ENCODE measurements around the gene VSTM4.

VSTM4 gene

DNA sequence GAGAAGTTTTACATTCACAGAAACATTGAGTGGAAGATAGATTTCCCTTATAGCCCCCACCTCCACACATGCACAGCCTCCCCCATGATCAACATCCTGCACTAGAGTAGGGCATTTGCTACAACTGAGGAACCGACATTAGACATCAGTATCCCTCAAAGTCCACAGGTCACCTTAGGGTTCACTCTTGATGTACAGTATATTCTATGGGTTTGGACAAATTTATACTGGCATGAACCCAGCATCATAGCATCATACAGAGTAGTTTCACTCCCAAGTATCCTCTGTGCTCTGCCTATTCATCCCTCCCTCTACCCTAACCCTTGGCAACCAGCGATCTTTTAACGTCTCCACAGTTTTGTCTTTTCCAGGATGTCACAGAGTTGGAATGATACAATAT, 64.4 kb downstream of the VSTM4 start:
- Histone ChIP-seq H3K27me3 (ENCODE audit: control insufficient read depth in 2 of 2, insufficient read depth in 2 of 2, low read length in 2 of 2) (no peaks in the 10 kb centered on the region), H3K4me3 (ENCODE audit: low read length in 2 of 2) (no peak overlapping the region), H3K36me3 (ENCODE audit: control insufficient read depth in 2 of 2, insufficient read depth in 2 of 2, low read length in 2 of 2) (peaks cover 0 to 2% of the 10 kb centered on the region in 2 donors), H3K9me3 (ENCODE audit: control insufficient read depth in 2 of 2, low read length in 2 of 2) (no peaks in the 10 kb centered on the region), H3K4me1 (ENCODE audit: control insufficient read depth in 2 of 2, insufficient read depth in 2 of 2, low read length in 2 of 2) (no peaks in the 10 kb centered on the region), H3K9ac (ENCODE audit: low read depth in 1 of 2, low read length in 2 of 2) (no peak overlapping the region), H3K27ac (ENCODE audit: low read depth in 2 of 2, low read length in 2 of 2) (no peak overlapping the region)

- no peaks in the 10 kb centered on the region for H3K4me1 ChIP-seq (ENCODE audit: control insufficient read depth in 2 of 2, insufficient read depth in 2 of 2, low read length in 2 of 2)
- no peak overlapping the region for H3K27ac ChIP-seq (ENCODE audit: low read depth in 2 of 2, low read length in 2 of 2)
- H3K27me3 ChIP-seq (ENCODE audit: control insufficient read depth in 2 of 2, insufficient read depth in 2 of 2, low read length in 2 of 2), result no peaks in the 10 kb centered on the region
- no peak overlapping the region for H3K4me3 ChIP-seq (ENCODE audit: low read length in 2 of 2)
- no peak overlapping the region for H3K9ac ChIP-seq (ENCODE audit: low read depth in 1 of 2, low read length in 2 of 2)
- no peaks in the 10 kb centered on the region for H3K9me3 ChIP-seq (ENCODE audit: control insufficient read depth in 2 of 2, low read length in 2 of 2)
- H3K36me3 ChIP-seq (ENCODE audit: control insufficient read depth in 2 of 2, insufficient read depth in 2 of 2, low read length in 2 of 2), result no peaks in the 10 kb centered on the region
These were observed 65.0 kb downstream of the VSTM4 start for GRCh38 chr10:49050366-49050765.

GRCh38 chr10:49049660-49050059, 65.7 kb downstream of the VSTM4 start:
- Histone ChIP-seq H3K27me3 (ENCODE audit: control insufficient read depth in 2 of 2, insufficient read depth in 2 of 2, low read length in 2 of 2) (no peaks in the 10 kb centered on the region), H3K4me1 (ENCODE audit: control insufficient read depth in 2 of 2, insufficient read depth in 2 of 2, low read length in 2 of 2) (no peaks in the 10 kb centered on the region), H3K36me3 (ENCODE audit: control insufficient read depth in 2 of 2, insufficient read depth in 2 of 2, low read length in 2 of 2) (no peaks in the 10 kb centered on the region), H3K9me3 (ENCODE audit: control insufficient read depth in 2 of 2, low read length in 2 of 2) (no peaks in the 10 kb centered on the region), H3K4me3 (ENCODE audit: low read length in 2 of 2) (no peak overlapping the region), H3K27ac (ENCODE audit: low read depth in 2 of 2, low read length in 2 of 2) (no peak overlapping the region), H3K9ac (ENCODE audit: low read depth in 1 of 2, low read length in 2 of 2) (no peak overlapping the region)

DNA sequence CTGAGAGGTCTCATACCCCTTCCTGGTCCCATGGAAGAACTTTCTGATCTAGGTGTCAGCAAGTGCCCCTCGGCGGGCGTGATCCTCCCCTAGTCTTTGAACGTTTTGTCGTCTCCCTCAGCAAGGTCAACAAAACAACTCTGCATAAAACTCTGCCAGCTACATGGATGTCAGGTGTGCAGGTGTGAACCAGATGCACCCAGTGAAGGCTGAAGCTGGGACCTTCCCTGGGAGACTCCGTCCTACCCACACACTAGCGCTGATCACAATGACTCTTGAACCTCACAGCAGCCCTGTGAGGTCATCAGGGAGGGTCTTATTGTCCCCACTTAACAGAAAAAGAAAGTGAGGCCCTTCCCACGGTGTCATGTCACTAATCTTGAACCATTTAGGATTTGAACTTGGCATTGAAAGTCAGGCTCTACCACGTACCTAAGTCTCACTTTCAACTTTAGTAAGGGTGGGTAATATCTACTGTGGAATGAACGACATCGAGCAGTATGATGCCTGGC, 68.1 kb downstream of the VSTM4 start:
- Histone ChIP-seq H3K9ac (ENCODE audit: low read depth in 1 of 2, low read length in 2 of 2) (no peak overlapping the region), H3K4me1 (ENCODE audit: control insufficient read depth in 2 of 2, insufficient read depth in 2 of 2, low read length in 2 of 2) (no peaks in the 10 kb centered on the region), H3K27ac (ENCODE audit: low read depth in 2 of 2, low read length in 2 of 2) (no peak overlapping the region), H3K36me3 (ENCODE audit: control insufficient read depth in 2 of 2, insufficient read depth in 2 of 2, low read length in 2 of 2) (no peaks in the 10 kb centered on the region), H3K9me3 (ENCODE audit: control insufficient read depth in 2 of 2, low read length in 2 of 2) (no peaks in the 10 kb centered on the region), H3K27me3 (ENCODE audit: control insufficient read depth in 2 of 2, insufficient read depth in 2 of 2, low read length in 2 of 2) (no peaks in the 10 kb centered on the region), H3K4me3 (ENCODE audit: low read length in 2 of 2) (no peak overlapping the region)

DNA sequence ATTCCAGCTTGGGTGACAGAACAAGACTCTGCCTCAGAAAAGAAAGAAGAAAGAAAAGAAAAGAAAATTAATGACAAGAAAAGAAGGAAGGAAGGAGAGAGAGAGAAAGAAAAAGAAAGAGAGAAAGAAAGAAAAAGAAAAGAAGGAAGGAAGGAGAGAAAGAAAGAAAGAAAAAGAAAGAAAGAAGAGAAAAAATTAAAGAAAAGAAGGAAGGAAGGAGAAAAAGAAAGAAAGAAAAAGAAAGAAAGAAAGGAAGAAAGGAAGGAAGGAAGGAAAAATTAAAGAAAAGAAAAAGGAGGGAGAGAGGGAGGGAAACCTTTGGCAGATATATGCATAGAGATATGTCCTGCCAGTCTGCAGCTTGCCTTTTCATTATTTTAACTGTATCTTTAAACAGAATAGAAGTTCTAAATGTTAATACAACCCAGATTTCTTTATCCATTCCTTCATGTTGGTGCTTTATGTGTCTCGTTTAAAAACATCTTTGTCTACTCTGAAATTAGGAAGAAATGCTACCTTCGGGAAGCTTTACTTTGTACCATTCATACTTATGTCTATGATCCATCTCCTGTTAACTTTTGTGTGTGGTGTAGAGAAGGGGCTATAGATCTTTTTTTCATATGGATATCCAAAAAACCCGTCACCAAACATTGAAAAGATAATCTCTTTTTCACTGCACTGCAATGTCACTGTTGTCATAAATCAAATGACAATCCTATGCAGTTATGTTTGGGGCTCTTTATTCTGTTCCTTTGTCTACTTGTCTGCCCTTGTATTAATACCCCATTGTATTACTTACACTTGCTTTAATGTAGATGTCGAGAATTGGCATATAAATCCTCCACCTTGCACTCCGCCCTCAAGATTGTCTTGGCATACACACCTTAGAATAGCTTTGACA, 70.8 kb downstream of the VSTM4 start:
- Histone ChIP-seq H3K27ac (ENCODE audit: low read depth in 2 of 2, low read length in 2 of 2) (no peak overlapping the region), H3K36me3 (ENCODE audit: control insufficient read depth in 2 of 2, insufficient read depth in 2 of 2, low read length in 2 of 2) (no peaks in the 10 kb centered on the region), H3K9ac (ENCODE audit: low read depth in 1 of 2, low read length in 2 of 2) (no peak overlapping the region), H3K27me3 (ENCODE audit: control insufficient read depth in 2 of 2, insufficient read depth in 2 of 2, low read length in 2 of 2) (no peaks in the 10 kb centered on the region), H3K9me3 (ENCODE audit: control insufficient read depth in 2 of 2, low read length in 2 of 2) (no peaks in the 10 kb centered on the region), H3K4me1 (ENCODE audit: control insufficient read depth in 2 of 2, insufficient read depth in 2 of 2, low read length in 2 of 2) (no peaks in the 10 kb centered on the region), H3K4me3 (ENCODE audit: low read length in 2 of 2) (no peak overlapping the region)

DNA sequence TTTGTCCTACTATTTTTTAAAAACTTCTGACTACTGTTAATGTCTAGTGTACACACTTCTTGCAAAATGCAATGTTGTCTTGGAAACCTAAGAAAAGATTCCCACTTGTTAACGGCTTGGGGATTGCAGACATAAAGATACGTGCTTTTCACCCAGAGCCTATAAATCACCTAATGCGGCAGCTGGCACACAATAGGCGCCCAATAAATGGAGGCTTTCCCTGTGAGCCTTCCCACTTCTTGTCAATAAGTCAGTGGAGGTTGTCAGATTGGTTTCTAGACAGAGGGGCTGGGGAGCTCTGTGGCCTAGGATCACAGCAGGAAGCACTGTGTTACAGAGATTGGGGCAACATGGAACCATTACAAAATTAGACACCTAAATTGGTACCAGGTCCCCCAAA, 74.7 kb downstream of the VSTM4 start:
- no peak overlapping the region for H3K4me3 ChIP-seq (ENCODE audit: low read length in 2 of 2)
- H3K27me3 ChIP-seq (ENCODE audit: control insufficient read depth in 2 of 2, insufficient read depth in 2 of 2, low read length in 2 of 2), result no peaks in the 10 kb centered on the region
- no peak overlapping the region for H3K27ac ChIP-seq (ENCODE audit: low read depth in 2 of 2, low read length in 2 of 2)
- H3K4me1 ChIP-seq (ENCODE audit: control insufficient read depth in 2 of 2, insufficient read depth in 2 of 2, low read length in 2 of 2), result no peaks in the 10 kb centered on the region
- no peaks in the 10 kb centered on the region for H3K36me3 ChIP-seq (ENCODE audit: control insufficient read depth in 2 of 2, insufficient read depth in 2 of 2, low read length in 2 of 2)
- H3K9me3 ChIP-seq (ENCODE audit: control insufficient read depth in 2 of 2, low read length in 2 of 2), result no peaks in the 10 kb centered on the region
- no peak overlapping the region for H3K9ac ChIP-seq (ENCODE audit: low read depth in 1 of 2, low read length in 2 of 2)

DNA sequence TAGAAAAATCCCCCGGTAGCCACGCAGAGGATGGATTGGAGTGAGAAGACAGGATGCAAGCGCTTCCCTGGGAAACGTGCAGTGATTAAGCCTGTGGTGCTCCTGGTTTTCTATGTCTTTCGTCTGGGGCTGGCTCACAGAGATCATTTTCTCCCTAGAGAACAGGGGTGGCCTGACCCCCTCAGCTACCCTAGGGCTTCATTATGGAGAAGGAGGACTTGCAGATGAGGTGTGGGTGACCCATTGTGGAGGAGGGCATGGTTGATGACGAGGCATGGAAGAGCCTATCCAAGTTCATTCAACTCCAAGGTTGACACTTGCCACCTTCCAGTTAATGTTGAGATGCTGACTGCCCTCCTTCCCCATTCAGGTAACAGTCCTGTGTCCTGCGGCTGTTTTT, 75.9 kb downstream of the VSTM4 start:
- Histone ChIP-seq H3K9ac (ENCODE audit: low read depth in 1 of 2, low read length in 2 of 2) (no peak overlapping the region), H3K4me1 (ENCODE audit: control insufficient read depth in 2 of 2, insufficient read depth in 2 of 2, low read length in 2 of 2) (no peaks in the 10 kb centered on the region), H3K27ac (ENCODE audit: low read depth in 2 of 2, low read length in 2 of 2) (no peak overlapping the region), H3K36me3 (ENCODE audit: control insufficient read depth in 2 of 2, insufficient read depth in 2 of 2, low read length in 2 of 2) (no peaks in the 10 kb centered on the region), H3K4me3 (ENCODE audit: low read length in 2 of 2) (no peak overlapping the region), H3K27me3 (ENCODE audit: control insufficient read depth in 2 of 2, insufficient read depth in 2 of 2, low read length in 2 of 2) (no peaks in the 10 kb centered on the region), H3K9me3 (ENCODE audit: control insufficient read depth in 2 of 2, low read length in 2 of 2) (no peaks in the 10 kb centered on the region)

DNA sequence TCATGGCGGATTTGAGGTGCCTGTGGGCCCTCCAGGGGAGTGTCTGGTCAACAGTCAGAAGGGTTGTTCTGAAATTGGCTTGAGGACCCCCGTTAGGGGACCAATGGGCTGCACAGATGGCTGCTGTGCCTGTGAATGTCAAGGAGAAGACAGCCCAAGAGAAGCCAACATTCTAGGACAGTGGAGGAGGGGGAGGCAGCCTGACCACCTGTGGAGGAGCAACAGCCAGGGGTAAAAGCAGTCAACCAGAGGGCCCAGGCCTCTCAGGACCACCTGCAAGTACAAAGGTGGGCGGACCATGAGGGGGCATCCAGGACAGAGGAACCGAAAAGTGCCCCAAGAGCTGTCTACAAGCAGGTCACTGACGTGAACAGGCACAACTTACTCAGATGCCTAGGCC, 76.6 kb downstream of the VSTM4 start:
- Histone ChIP-seq H3K27me3 (ENCODE audit: control insufficient read depth in 2 of 2, insufficient read depth in 2 of 2, low read length in 2 of 2) (no peaks in the 10 kb centered on the region), H3K4me1 (ENCODE audit: control insufficient read depth in 2 of 2, insufficient read depth in 2 of 2, low read length in 2 of 2) (no peaks in the 10 kb centered on the region), H3K27ac (ENCODE audit: low read depth in 2 of 2, low read length in 2 of 2) (no peak overlapping the region), H3K4me3 (ENCODE audit: low read length in 2 of 2) (no peak overlapping the region), H3K9me3 (ENCODE audit: control insufficient read depth in 2 of 2, low read length in 2 of 2) (no peaks in the 10 kb centered on the region), H3K9ac (ENCODE audit: low read depth in 1 of 2, low read length in 2 of 2) (no peak overlapping the region), H3K36me3 (ENCODE audit: control insufficient read depth in 2 of 2, insufficient read depth in 2 of 2, low read length in 2 of 2) (no peaks in the 10 kb centered on the region)

- Histone ChIP-seq H3K9ac (ENCODE audit: low read depth in 1 of 2, low read length in 2 of 2) (no peak overlapping the region), H3K27ac (ENCODE audit: low read depth in 2 of 2, low read length in 2 of 2) (no peak overlapping the region), H3K36me3 (ENCODE audit: control insufficient read depth in 2 of 2, insufficient read depth in 2 of 2, low read length in 2 of 2) (no peaks in the 10 kb centered on the region), H3K27me3 (ENCODE audit: control insufficient read depth in 2 of 2, insufficient read depth in 2 of 2, low read length in 2 of 2) (no peaks in the 10 kb centered on the region), H3K4me3 (ENCODE audit: low read length in 2 of 2) (no peak overlapping the region), H3K9me3 (ENCODE audit: control insufficient read depth in 2 of 2, low read length in 2 of 2) (no peaks in the 10 kb centered on the region), H3K4me1 (ENCODE audit: control insufficient read depth in 2 of 2, insufficient read depth in 2 of 2, low read length in 2 of 2) (no peaks in the 10 kb centered on the region)
These were observed 78.1 kb downstream of the VSTM4 start for GRCh38 chr10:49037187-49037586.

DNA sequence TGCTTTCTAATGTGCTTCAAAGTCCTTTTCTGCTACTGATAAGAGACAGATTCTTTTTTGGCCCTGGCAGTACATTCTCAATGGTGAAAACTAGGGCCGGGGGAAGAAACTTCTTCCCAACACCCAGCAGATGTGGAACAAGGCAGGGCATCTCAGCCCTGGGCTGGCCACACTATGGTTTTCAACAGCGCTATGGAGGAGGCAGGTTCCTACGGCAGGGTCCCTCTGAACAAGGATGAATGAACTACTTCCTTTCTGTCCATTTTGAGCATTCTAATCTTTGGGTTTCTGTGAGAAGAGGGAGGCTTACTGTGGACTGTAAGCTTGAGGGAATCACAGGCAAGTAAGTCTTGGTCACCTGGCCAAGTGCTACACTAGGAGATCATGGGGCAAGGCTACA, 78.7 kb downstream of the VSTM4 start:
- Histone ChIP-seq H3K9ac (ENCODE audit: low read depth in 1 of 2, low read length in 2 of 2) (no peak overlapping the region), H3K36me3 (ENCODE audit: control insufficient read depth in 2 of 2, insufficient read depth in 2 of 2, low read length in 2 of 2) (no peaks in the 10 kb centered on the region), H3K4me3 (ENCODE audit: low read length in 2 of 2) (no peak overlapping the region), H3K27me3 (ENCODE audit: control insufficient read depth in 2 of 2, insufficient read depth in 2 of 2, low read length in 2 of 2) (no peaks in the 10 kb centered on the region), H3K4me1 (ENCODE audit: control insufficient read depth in 2 of 2, insufficient read depth in 2 of 2, low read length in 2 of 2) (no peaks in the 10 kb centered on the region), H3K9me3 (ENCODE audit: control insufficient read depth in 2 of 2, low read length in 2 of 2) (no peaks in the 10 kb centered on the region), H3K27ac (ENCODE audit: low read depth in 2 of 2, low read length in 2 of 2) (no peak overlapping the region)

Measured in mucosa of rectum (tissue), 2 donors.